Muscle layer of duodenum (tissue), 2 donors: ENCODE measurements around the gene MVB12B.

ENCODE experiments used
- H3K27ac ChIP-seq: one replicate; pipeline ENCODE4 v1.7.0; 2013; ENCODE audit warnings: mild to moderate bottlenecking, low read length
- H3K27me3 ChIP-seq: one replicate; pipeline ENCODE4 v1.7.0; 2013; ENCODE audit warnings: low read depth, mild to moderate bottlenecking, control low read depth, low read length
- H3K36me3 ChIP-seq, 2 donors: one replicate each; pipeline ENCODE4 v1.7.0; 2013; ENCODE audit warnings: low read length in 2 of 2, control low read depth in 1 of 2, mild to moderate bottlenecking in 1 of 2; ENCODE audit not compliant: insufficient read depth in 2 of 2, control insufficient read depth in 1 of 2
- H3K4me1 ChIP-seq, 2 donors: one replicate each; pipeline ENCODE4 v1.7.0; 2013; ENCODE audit warnings: low read length in 2 of 2, mild to moderate bottlenecking in 2 of 2, control low read depth in 1 of 2, moderate library complexity in 1 of 2; ENCODE audit not compliant: insufficient read depth in 2 of 2, control insufficient read depth in 1 of 2
- H3K4me3 ChIP-seq, 2 donors: one replicate each; pipeline ENCODE4 v1.7.0; 2013; ENCODE audit warnings: low read length in 2 of 2, low read depth in 1 of 2, mild to moderate bottlenecking in 1 of 2
- H3K9me3 ChIP-seq, 2 donors: one replicate each; pipeline ENCODE4 v1.7.0; 2013; ENCODE audit warnings: low read length in 2 of 2, control low read depth in 1 of 2, mild to moderate bottlenecking in 1 of 2; ENCODE audit not compliant: control insufficient read depth in 1 of 2
- donor health status: healthy.

MVB12B gene

DNA sequence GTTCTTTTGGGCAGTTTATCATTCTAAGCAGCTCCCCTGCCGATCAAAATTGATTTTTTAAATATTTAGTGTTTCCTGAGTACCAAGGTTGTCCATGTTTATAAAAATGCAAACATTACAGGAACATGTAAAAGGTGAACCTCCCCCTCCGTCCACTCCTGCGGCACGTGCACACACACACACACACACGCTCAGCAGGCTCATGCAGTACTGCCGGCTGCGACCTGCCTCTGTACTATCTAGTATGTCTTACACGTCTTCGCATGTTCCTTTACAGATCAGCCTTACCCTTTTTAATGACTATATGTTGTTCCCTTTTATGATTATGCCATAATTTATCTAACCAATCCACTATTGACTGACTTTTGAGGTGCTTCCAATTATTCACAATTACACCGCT, 165.3 kb downstream of the MVB12B start:
- Histone ChIP-seq H3K4me3 (no peak overlapping the region), H3K27me3 (no peaks in the 10 kb centered on the region), H3K9me3 (no peaks in the 10 kb centered on the region), H3K27ac (no peak overlapping the region), H3K36me3 (peaks cover 0 to 7% of the 10 kb centered on the region in 2 donors), H3K4me1 (peaks cover 0 to 5% of the 10 kb centered on the region in 2 donors)

DNA sequence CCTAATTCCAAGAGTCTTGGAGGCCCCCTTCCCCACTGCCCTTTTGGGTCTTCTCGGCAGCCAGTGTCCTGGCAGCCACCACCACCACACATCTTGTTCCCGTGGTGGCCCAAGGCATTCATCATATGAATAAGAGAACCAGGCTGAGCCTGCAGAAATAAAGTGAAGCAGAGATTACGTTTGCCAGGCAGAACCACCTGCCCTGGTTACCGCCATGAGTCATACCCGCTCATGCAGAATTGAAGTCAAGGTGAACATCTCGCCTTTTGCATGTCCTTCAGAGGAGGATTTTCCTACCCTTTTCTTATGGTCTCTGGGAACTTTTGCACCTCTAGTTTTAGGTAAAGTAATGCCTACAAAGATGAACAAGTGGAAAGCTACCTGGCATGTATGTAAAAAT, 167.6 kb downstream of the MVB12B start:
- Histone ChIP-seq H3K27me3 (no peaks in the 10 kb centered on the region), H3K27ac (no peak overlapping the region), H3K9me3 (no peaks in the 10 kb centered on the region), H3K4me1 (peaks cover 0 to 5% of the 10 kb centered on the region in 2 donors), H3K4me3 (no peak overlapping the region), H3K36me3 (peaks cover 0 to 7% of the 10 kb centered on the region in 2 donors)

DNA sequence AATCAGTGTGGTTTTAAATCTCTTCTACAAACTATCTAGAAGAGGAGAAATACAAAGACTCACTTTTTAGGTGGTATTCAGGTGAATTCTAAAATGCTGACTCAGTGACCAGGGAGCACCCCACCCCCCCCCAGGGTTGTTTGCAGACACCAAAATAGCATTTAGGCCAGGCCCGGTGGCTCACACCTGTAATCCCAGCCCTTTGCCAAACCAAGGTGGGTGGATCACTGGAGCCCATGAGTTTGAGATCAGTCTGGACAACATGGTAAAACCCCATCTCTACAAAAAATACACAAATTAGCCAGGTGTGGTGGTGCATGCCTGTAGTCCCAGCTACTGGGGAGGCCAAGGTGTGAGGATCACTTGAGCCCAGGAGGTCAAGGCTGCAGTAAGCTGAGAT, 168.1 kb downstream of the MVB12B start:
- Histone ChIP-seq H3K4me3 (no peak overlapping the region), H3K9me3 (no peaks in the 10 kb centered on the region), H3K36me3 (peaks cover 0 to 7% of the 10 kb centered on the region in 2 donors), H3K27ac (no peak overlapping the region), H3K27me3 (no peaks in the 10 kb centered on the region), H3K4me1 (peaks cover 0 to 10% of the 10 kb centered on the region in 2 donors)

DNA sequence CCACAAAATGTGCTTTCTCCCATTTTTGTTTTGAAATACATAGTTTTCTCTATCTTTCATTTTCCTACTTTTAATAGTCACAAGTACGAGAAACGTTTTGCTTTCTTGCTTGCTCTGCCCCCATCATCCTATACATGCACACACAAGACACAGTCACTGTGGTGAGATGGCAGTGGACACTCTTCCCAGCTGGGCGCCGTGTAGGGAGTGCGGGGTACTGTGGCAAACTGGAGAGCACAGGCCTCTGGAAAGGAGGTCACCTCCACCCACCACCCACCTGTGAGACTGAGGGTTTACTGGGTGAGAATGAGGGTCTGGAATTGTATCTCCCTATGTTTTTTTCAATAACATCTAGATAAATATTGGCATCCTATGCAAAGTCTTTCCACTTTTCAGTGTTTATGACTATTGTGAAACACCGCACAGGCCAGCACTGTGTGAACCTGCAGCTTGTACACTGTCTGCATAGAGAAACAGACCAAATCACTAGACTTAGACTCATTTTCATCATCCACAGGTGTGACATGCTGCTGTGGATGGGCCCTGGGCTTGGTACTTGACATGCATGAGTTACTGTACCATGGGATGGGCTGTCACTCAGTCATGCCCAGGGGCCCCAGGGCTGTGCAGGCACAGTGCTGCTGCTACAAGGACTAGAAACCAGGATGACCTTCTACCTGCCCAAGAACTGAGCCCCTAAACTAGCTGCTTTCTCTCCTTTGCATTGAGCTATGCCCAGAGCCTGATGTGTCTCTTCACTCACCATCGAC, 169.0 kb downstream of the MVB12B start:
- Histone ChIP-seq H3K9me3 (no peaks in the 10 kb centered on the region), H3K4me3 (no peak overlapping the region), H3K36me3 (peaks cover 0 to 7% of the 10 kb centered on the region in 2 donors), H3K27me3 (no peaks in the 10 kb centered on the region), H3K27ac (no peak overlapping the region), H3K4me1 (peaks cover 0 to 18% of the 10 kb centered on the region in 2 donors)

DNA sequence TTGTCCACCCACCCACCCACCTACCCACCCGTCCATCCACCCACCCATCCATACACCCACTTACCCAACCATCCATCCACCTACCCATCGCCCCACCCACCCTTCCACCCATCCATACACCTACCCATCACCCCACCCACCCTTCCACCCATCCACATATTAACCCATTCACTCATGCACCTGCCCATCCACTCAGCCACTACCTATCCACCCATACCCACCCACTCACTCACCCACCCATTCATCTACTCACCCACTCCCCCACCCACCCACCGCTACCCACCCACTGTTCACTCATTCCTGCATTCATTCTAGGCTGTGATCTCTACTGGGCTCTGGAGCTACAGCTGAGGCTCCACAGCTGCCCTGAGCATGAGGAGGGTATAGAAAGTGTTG, 169.6 kb downstream of the MVB12B start:
- H3K36me3 ChIP-seq = peaks cover 0 to 7% of the 10 kb centered on the region in 2 donors
- peaks cover 0 to 16% of the 10 kb centered on the region in 2 donors for H3K4me1 ChIP-seq
- no peak overlapping the region for H3K4me3 ChIP-seq
- H3K27me3 ChIP-seq = no peaks in the 10 kb centered on the region
- H3K9me3 ChIP-seq = no peaks in the 10 kb centered on the region
- no peak overlapping the region for H3K27ac ChIP-seq

DNA sequence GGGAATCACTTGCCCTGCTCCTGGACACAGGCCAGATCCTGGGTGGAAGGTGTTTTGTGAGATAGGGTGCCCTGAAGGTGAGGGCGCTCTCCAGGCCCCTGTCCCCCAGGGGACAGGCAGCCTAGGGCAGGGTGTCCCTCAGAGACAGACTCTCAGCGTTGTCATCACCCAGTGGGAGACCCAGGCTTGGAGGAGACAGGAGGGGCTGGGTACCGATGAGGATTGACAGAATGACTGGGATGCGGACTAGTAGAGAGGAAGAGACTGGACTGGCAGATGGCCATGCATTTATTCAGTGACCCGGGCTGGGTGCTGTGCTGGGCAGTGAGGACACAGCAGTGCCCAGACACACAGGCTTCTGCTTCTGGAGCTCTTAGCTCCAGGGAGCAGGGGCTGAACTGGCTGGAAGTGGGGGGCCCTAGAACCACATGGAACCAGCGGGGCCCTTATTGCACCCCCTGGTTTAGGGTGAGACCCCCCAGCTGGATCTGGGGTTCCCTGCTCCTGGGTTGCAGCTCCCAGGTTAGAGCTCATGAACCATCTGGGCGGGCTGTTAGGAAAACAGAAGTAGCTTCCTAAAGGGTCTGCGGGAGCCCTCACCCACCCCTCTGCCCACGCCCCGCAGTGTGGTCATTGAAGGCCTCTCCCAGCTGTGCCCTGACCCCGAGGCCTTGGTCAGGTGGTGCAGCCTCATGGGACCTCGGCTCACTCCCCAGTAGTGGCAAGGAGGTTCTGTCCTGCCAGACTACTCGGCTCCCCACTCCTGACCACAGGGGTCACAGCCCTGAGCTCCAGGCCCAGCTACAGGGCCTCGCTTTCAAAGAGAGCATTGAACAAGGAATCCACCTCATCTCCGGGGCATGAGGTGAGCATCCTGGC, 170.4 kb downstream of the MVB12B start:
- peaks cover 0 to 7% of the 10 kb centered on the region in 2 donors for H3K36me3 ChIP-seq
- no peak overlapping the region for H3K27ac ChIP-seq
- H3K4me3 ChIP-seq = no peak overlapping the region
- no peaks in the 10 kb centered on the region for H3K9me3 ChIP-seq
- H3K27me3 ChIP-seq = no peaks in the 10 kb centered on the region
- H3K4me1 ChIP-seq = peaks cover 0 to 15% of the 10 kb centered on the region in 2 donors

DNA sequence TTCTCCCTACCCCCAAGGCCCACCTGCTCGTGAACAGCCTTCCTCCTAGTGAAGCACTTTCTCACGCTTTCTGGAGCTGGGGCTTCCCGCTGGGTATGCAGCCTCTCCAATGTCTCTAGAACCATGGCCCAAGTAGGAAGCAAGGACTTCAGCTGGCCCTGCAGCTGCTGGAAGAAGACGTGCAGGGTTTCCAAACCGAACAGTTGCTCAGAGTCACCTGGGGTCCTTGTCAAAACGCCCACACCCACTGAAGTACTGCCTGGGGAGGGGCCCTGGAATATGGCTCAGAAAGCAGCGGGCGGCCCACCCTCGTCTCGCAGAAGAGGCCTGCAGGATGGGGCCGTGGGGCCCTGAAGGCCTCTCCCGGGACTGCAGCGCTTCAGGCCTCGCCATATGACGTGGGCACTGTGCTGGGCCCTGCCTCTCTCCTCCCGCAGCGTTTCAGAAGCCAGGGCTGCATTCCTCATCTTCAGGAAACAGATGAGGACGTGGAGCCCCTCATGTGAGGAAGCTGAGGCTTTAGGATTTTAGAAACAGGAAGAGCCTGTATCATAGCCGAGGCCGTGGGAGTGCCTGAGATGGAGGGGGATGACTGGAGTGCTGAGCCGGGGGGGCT, 171.1 kb downstream of the MVB12B start:
- H3K4me3 ChIP-seq = no peak overlapping the region
- no peaks in the 10 kb centered on the region for H3K9me3 ChIP-seq
- H3K4me1 ChIP-seq = peaks cover 0 to 15% of the 10 kb centered on the region in 2 donors
- H3K27ac ChIP-seq = no peak overlapping the region
- peaks cover 0 to 5% of the 10 kb centered on the region in 2 donors for H3K36me3 ChIP-seq
- H3K27me3 ChIP-seq = no peaks in the 10 kb centered on the region

DNA sequence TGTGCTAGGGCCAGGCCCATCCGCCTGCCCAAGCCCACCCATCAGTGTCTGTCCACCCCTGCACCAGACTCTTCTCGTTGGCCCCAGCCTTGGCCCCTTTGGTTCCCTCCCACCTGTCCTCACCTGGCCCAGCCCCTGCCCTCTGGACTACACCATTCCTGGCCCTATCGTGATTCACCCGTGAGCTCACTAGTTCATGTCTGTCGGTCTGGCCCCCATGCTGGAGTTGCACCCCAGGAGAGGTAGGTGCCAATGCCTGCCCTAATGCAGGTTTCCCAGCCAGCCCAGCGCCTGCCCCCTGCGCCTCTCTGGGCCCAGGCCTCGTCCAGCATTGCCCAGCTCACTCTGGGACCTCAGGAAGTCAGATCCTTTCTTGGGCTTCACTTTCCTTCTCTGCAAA, 171.7 kb downstream of the MVB12B start:
- Histone ChIP-seq H3K4me3 (no peak overlapping the region), H3K4me1 (peaks cover 0 to 15% of the 10 kb centered on the region in 2 donors), H3K27me3 (no peaks in the 10 kb centered on the region), H3K9me3 (no peaks in the 10 kb centered on the region), H3K36me3 (peaks cover 0 to 11% of the 10 kb centered on the region in 2 donors), H3K27ac (no peak overlapping the region)

DNA sequence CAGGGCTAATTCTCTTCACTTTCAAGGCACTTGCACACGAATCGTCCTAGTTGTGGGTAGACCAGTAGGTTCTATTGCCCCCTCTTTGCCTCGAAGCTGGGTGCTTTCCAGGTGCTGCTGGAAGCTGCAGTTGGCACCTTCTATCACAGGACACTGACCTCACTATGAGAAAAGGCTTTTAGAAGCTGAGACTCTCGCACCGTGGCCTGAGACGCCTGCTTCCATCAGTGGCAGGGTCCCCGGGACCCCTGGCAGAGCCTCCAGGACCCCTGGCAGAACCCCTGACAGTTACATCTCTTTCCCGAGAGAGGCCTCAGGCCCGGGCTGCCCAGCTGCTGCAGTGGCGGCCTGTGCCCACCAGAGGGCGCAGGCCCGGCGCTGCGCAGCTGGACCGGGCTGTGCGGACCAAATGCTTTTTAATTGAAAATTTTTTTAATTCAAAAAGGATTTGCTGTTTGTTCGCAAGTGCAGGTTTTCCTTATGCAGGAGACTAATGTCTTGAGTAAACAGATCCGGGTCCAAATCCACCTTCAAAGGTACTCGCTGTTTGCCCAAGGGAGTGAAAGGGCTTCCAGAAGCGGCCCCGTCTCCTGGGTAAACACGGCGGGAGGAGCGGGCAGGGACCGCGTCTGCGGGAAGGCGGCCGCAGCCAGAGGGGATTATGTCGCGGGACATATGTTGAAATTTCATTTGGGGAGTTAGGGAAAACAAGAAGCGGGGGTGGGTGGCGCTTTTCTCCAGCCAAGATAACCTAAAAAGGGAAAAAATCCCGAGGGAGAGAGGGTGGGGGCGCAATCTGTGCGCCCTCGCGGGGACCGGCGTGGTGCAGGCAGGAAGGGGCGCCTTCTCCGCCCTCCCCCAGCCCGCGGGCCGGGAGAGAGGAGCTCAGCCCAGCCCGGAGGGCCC, 172.6 kb downstream of the MVB12B start:
- Histone ChIP-seq H3K4me1 (peaks cover 0 to 15% of the 10 kb centered on the region in 2 donors), H3K9me3 (no peaks in the 10 kb centered on the region), H3K4me3 (peak overlapping the region; percentile 61 to 72), H3K27ac (no peak overlapping the region), H3K27me3 (no peaks in the 10 kb centered on the region), H3K36me3 (peaks cover 4 to 20% of the 10 kb centered on the region in 2 donors)

DNA sequence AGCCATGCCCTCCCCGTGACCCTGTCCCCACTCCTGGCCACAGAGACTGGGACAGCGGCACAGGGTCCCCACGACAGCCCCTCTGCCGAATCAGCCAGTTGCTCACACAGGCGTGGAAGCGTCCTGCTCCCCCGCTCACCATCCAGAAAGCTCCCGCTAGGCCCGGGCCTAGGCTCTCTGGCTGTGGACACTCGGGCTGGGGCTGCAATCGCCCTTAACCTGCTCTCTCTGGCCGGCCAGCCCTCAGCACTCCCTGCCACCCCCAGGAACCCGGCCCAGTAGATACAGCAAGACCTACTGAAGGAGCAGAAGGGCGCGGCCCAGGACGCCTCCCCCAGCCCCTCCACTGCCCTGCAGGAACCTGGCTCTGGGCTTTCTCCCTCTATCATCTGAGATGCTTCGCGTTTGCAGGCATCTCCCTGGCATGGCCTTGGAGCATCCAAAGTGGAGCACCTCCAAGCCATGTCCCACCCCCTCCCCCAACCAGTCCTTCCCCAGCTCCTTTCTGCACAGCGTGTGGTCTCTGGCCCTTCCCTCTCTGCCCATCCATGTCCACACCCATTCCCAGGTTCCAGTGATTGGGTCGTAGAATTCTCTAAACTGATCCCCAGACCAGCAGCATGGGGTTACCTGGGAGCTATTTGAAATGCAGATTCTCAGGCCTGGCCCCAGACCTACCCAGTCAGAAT, 173.4 kb downstream of the MVB12B start:
- Histone ChIP-seq H3K27ac (no peak overlapping the region), H3K36me3 (peaks cover 4 to 22% of the 10 kb centered on the region in 2 donors), H3K27me3 (no peaks in the 10 kb centered on the region), H3K4me3 (peak overlapping the region in 1 of 2 donors; percentile 72), H3K9me3 (no peaks in the 10 kb centered on the region), H3K4me1 (peaks cover 0 to 15% of the 10 kb centered on the region in 2 donors)
